Stimulated activated CD4-positive, alpha-beta T cell treated with anti-CD3 and anti-CD28 coated beads, Interleukin-1b, Interleukin-23, amount 100 ng/mL, for 24 hours (primary cell): ENCODE measurements around the gene SNCB.
A peak's percentile ranks its signal among the peaks of the same experiment; 100 is the strongest.

ENCODE experiments used
- DNase-seq, 4 experiments: peaks; one replicate each; pipeline ENCODE4 v3.0.0-alpha.2; 2020; ENCODE audit warnings: low read depth in 4 of 4, low spot score in 1 of 4

SNCB gene

DNA sequence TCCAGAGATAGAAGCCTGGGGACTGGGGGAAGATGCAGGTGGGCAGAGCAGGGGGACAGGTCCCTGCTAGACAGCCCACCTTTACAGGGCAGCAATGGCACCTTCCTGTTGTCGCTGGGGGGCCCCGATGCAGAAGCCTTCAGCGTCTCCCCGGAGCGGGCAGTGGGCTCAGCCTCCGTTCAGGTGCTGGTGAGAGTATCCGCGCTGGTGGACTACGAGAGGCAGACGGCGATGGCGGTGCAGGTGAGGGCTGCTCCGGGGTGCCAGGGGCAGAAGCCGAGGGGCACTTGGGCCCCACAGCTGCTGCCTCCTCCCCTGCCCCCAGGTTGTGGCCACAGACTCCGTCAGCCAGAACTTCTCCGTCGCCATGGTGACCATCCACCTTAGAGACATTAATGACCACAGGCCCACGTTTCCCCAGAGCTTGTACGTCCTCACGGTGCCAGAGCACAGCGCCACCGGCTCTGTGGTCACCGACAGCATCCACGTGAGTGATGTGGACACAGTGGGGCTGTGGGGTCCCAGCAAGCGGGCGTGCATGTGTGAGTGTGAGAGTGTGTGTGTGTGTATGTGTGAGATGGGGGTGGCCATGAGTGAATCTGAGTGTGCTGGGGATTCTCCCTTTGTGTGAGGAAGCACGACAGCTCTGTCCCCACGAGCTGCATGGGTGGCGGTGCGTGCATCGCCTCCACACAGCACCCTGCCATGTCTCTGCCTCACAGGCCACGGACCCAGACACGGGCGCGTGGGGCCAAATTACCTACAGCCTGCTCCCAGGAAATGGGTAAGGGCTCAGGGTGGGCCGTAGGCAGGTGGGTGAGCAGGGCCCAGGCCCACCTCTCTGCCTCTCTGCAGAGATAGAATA lies 52.8 kb downstream of the SNCB start:
- no peak for DNase-seq

DNA sequence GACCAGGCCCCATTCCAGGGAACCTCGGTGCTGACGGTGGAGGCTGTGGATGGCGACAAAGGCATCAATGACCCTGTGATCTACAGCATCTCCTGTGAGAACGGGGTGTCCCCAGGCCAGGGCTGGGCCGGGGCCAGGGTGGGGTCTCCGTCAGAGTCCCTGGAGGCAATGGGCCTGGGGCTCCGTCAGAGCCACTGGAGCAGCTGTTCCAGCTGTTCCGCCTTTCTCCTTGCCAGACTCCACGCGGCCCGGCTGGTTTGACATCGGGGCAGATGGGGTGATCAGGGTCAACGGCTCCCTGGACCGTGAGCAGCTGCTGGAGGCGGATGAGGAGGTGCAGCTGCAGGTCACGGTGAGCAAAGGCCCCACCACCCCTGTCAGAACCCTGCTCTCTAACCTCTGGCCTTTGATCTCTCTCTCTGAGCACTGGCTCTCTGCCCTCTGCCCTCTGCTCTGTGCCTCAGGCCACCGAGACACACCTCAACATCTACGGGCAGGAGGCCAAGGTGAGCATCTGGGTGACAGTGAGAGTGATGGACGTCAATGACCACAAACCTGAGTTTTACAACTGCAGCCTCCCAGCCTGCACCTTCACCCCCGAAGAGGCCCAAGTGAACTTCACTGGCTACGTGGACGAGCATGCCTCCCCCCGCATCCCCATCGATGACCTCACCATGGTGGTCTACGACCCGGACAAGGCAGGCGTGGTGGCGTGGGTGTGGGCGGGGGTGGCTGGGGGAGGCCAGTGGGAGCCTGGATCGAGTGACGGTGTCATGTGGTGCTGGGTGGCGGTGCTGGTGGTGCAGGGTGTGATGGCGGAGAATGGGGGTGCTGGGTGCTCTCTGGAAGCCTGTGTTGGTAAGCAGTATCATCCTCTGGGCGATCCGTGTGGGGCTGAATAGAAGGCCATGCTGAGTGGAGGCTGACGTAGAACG lies 54.6 kb downstream of the SNCB start:
- DNase-seq = no peak

DNA sequence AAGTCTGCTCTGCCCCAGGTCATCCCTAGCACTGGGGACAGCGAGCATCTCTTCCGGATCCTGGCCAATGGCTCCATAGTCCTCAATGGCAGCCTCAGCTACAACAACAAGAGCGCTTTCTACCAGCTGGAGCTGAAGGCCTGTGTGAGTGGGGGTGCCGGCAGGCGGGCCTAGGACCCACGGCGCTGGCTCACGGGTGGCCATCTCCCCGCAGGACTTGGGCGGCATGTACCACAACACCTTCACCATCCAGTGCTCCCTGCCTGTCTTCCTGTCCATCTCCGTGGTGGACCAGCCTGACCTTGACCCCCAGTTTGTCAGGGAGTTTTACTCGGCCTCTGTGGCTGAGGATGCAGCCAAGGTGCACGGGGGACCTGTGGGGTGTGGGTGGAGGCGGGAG lies 55.3 kb downstream of the SNCB start:
- no peak for DNase-seq

DNA sequence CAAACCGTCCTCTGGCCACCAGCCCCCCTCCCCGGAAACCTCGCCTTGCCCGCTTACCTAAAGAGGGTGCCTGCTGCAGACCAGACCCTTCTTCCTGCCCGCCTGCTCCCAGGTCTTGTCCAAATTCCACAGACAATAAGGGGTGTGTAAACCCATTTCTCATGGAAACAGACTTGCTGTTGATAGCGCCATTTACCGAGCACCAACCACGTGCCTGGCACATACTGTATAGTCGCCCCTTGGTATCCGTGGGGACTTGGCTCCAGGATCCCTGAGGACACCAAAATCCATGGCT lies 56.1 kb downstream of the SNCB start:
- DNase-seq = no peak

DNA sequence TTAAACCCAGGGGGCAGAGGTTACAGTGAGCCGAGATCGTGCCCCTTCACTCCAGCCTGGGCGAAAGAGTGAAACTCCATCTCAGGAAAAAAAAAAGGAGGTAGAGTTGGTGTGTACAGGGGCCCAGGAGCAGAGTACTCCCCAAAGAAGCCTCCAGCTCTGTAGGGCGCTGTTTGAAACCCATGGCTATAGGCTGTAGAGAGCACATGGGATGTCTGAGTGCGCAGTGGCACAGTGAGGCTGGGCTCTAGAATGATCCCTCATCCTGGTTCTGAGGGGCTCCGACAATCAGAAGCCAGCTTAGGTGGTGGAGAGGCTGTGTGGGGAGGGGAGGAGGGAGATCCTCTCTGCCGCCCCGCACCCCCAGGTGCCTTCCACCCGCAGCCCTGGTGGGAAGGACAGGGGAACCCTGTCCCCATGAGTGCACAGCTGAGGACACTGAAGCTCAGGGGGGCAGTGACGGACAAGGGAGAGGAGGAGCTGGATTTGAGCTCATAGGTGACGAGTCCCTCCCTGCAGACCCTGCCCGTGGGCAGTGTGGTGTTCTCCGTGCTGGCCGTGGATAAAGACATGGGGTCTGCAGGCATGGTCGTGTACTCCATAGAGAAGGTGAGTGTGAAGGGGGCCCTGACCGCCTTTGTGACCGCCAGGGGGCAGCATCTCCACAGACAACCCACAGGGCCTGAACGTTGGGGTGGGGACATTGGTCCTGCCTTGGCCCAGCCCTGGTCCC lies 56.6 kb downstream of the SNCB start:
- peak; percentile 68 to 77 (median 70) for DNase-seq
